ENCODE data around the gene UGT1A10.

GRCh38 chr2:233775414-233775813, 139.2 kb downstream of the UGT1A10 start:
- no peak for TF ChIP-seq CTCF (conservative IDR thresholded peaks at IDR 0.05 in 1 of 2, IDR thresholded peaks at IDR 0.05 in 1 of 2; ENCODE audit: extremely low read depth in 1 of 2, insufficient read depth in 1 of 2, low read depth in 1 of 2, low read length in 2 of 2)
- TF ChIP-seq EZH2 (IDR thresholded peaks at IDR 0.05; ENCODE audit: borderline replicate concordance, low read length) = no peak

Data from mammary epithelial cell (primary cell).